ENCODE data around the gene DDX53.

The DDX53 gene

DNA sequence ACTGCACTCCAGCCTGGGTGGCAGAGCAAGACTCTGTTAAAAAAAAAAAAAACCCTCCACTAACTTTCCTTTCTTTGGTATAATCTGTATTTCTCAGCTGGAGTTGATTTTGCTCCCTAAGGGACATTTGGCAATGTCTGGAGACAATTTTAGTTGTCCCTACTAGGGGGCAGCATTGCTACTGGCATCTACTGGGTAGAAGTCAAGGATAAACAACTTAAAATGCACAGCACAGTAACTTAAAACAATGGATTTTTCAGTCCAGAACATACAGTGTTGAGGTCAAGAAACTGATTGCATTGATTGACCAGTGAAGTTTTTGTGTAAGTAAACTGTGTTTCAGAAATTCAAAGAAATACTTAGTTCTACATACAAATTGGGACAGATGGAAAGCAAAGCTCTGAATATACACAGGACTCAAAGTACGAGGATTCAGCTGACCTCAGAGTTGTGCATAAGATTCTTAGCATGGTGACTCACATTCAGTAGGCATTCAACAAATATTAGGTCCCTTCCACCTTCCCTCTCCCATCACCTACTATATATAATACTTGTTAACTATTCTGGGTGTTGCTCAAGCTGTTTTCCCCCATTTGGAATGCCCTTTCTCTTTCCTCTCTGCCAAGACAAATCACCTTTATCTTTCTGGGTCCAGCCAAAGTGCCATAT, 8.8 kb downstream of the DDX53 start:
- no peaks in the 10 kb centered on the region for H3K9me2 ChIP-seq (replicated peaks; ENCODE audit: control insufficient read depth, low read length)
- H3K79me2 ChIP-seq (ENCODE audit: control insufficient read depth, low read length) = no peaks in the 10 kb centered on the region
- no peaks in the 10 kb centered on the region for H3F3A ChIP-seq (ENCODE audit: control insufficient read depth, insufficient read depth)
- no peaks in the 10 kb centered on the region for H4K20me1 ChIP-seq (ENCODE audit: control insufficient read depth, insufficient read depth, low read depth, low read length)
- no peak overlapping the region for H3K27ac ChIP-seq (ENCODE audit: low read depth, low read length)
- no peaks in the 10 kb centered on the region for H3K27me3 ChIP-seq (ENCODE audit: control insufficient read depth, low read length)
- no peak overlapping the region for H3K4me3 ChIP-seq (ENCODE audit: low read length)
- H3K36me3 ChIP-seq (ENCODE audit: control insufficient read depth, low read length) = no peaks in the 10 kb centered on the region
- no peaks in the 10 kb centered on the region for H3K4me1 ChIP-seq (ENCODE audit: control insufficient read depth, low read length)
- no peaks in the 10 kb centered on the region for H3K9me3 ChIP-seq (ENCODE audit: control insufficient read depth, insufficient read depth, low read length)
- no peak overlapping the region for H3K4me2 ChIP-seq (ENCODE audit: low read length)
- TF ChIP-seq EZH2phosphoT487 (IDR thresholded peaks at IDR 0.05; ENCODE audit: borderline replicate concordance, low read length) = no peak
- TF ChIP-seq, protein P1, sequence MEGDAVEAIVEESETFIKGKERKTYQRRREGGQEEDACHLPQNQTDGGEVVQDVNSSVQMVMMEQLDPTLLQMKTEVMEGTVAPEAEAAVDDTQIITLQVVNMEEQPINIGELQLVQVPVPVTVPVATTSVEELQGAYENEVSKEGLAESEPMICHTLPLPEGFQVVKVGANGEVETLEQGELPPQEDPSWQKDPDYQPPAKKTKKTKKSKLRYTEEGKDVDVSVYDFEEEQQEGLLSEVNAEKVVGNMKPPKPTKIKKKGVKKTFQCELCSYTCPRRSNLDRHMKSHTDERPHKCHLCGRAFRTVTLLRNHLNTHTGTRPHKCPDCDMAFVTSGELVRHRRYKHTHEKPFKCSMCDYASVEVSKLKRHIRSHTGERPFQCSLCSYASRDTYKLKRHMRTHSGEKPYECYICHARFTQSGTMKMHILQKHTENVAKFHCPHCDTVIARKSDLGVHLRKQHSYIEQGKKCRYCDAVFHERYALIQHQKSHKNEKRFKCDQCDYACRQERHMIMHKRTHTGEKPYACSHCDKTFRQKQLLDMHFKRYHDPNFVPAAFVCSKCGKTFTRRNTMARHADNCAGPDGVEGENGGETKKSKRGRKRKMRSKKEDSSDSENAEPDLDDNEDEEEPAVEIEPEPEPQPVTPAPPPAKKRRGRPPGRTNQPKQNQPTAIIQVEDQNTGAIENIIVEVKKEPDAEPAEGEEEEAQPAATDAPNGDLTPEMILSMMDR (IDR thresholded peaks at IDR 0.05; ENCODE audit: low read depth, low read length, poor library complexity, severe bottlenecking) = peak; percentile 23

DNA sequence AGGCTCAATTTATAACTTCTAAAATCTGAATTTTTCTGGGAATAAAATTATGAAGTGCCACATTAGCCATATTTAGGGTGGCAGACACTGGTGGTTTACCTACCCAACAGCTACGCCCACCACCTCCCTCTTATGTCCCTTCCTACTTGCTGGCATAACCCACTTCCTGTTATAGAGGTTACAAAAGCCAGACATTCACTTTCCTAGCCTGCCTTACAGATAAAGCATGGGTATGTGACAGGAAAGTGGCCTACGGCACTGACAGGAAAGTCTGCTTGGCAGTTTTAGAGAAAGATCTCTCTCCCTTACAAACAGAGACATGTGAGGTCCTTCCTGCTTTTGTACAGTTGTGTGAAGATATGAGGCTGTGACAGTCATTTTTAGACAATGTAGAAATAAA, 12.4 kb downstream of the DDX53 start:
- H3K27ac ChIP-seq (ENCODE audit: low read depth, low read length) = no peak overlapping the region
- no peaks in the 10 kb centered on the region for H3K79me2 ChIP-seq (ENCODE audit: control insufficient read depth, low read length)
- H3K36me3 ChIP-seq (ENCODE audit: control insufficient read depth, low read length) = no peaks in the 10 kb centered on the region
- H3K9me3 ChIP-seq (ENCODE audit: control insufficient read depth, insufficient read depth, low read length) = no peaks in the 10 kb centered on the region
- no peak for TF ChIP-seq EZH2phosphoT487 (IDR thresholded peaks at IDR 0.05; ENCODE audit: borderline replicate concordance, low read length)
- TF ChIP-seq, protein P1 (IDR thresholded peaks at IDR 0.05; ENCODE audit: low read depth, low read length, poor library complexity, severe bottlenecking) = no peak
- no peaks in the 10 kb centered on the region for H3K4me1 ChIP-seq (ENCODE audit: control insufficient read depth, low read length)
- no peaks in the 10 kb centered on the region for H3K27me3 ChIP-seq (ENCODE audit: control insufficient read depth, low read length)
- no peak overlapping the region for H3K4me3 ChIP-seq (ENCODE audit: low read length)
- no peak overlapping the region for H3K4me2 ChIP-seq (ENCODE audit: low read length)
- no peaks in the 10 kb centered on the region for H3K9me2 ChIP-seq (replicated peaks; ENCODE audit: control insufficient read depth, low read length)
- no peaks in the 10 kb centered on the region for H4K20me1 ChIP-seq (ENCODE audit: control insufficient read depth, insufficient read depth, low read depth, low read length)
- no peaks in the 10 kb centered on the region for H3F3A ChIP-seq (ENCODE audit: control insufficient read depth, insufficient read depth)

DNA sequence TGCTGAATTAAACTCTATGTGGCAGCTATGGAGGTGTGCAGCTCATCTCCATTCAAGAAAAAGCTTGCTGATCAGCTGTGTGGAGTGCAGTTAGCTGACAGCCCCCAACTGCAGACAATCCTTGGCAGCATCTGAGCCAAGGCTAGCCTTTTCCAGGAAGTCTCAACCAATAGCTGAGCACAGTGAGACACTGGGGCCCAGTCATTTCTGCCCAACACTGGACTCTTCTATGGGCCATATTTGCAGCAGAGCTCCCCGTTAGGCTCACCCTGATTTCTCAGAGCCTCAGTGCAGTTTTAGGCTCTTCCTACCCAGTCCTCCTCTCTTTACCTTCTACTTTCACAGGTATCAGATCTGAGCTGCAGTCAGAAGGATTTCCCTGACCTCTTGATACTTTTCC, 12.9 kb downstream of the DDX53 start:
- no peak overlapping the region for H3K4me2 ChIP-seq (ENCODE audit: low read length)
- no peaks in the 10 kb centered on the region for H4K20me1 ChIP-seq (ENCODE audit: control insufficient read depth, insufficient read depth, low read depth, low read length)
- no peaks in the 10 kb centered on the region for H3K4me1 ChIP-seq (ENCODE audit: control insufficient read depth, low read length)
- TF ChIP-seq, protein P1 (IDR thresholded peaks at IDR 0.05; ENCODE audit: low read depth, low read length, poor library complexity, severe bottlenecking) = no peak
- TF ChIP-seq EZH2phosphoT487 (IDR thresholded peaks at IDR 0.05; ENCODE audit: borderline replicate concordance, low read length) = no peak
- H3K27me3 ChIP-seq (ENCODE audit: control insufficient read depth, low read length) = no peaks in the 10 kb centered on the region
- no peaks in the 10 kb centered on the region for H3K9me3 ChIP-seq (ENCODE audit: control insufficient read depth, insufficient read depth, low read length)
- H3F3A ChIP-seq (ENCODE audit: control insufficient read depth, insufficient read depth) = no peaks in the 10 kb centered on the region
- H3K4me3 ChIP-seq (ENCODE audit: low read length) = no peak overlapping the region
- no peaks in the 10 kb centered on the region for H3K79me2 ChIP-seq (ENCODE audit: control insufficient read depth, low read length)
- no peaks in the 10 kb centered on the region for H3K9me2 ChIP-seq (replicated peaks; ENCODE audit: control insufficient read depth, low read length)
- no peak overlapping the region for H3K27ac ChIP-seq (ENCODE audit: low read depth, low read length)
- no peaks in the 10 kb centered on the region for H3K36me3 ChIP-seq (ENCODE audit: control insufficient read depth, low read length)
